UCSD-AML1 (cell line): ENCODE measurements around the gene SEC62.

ENCODE experiments used
- DNase-seq: peaks from one replicate; lab custom pipeline; 2025; ENCODE audit not compliant: unreplicated experiment; lab: John Stamatoyannopoulos, UW

SEC62 gene

GRCh38 chr3:169966951-169967915, 626 bp downstream of the SEC62 start:
- peak; percentile 86 for DNase-seq

DNA sequence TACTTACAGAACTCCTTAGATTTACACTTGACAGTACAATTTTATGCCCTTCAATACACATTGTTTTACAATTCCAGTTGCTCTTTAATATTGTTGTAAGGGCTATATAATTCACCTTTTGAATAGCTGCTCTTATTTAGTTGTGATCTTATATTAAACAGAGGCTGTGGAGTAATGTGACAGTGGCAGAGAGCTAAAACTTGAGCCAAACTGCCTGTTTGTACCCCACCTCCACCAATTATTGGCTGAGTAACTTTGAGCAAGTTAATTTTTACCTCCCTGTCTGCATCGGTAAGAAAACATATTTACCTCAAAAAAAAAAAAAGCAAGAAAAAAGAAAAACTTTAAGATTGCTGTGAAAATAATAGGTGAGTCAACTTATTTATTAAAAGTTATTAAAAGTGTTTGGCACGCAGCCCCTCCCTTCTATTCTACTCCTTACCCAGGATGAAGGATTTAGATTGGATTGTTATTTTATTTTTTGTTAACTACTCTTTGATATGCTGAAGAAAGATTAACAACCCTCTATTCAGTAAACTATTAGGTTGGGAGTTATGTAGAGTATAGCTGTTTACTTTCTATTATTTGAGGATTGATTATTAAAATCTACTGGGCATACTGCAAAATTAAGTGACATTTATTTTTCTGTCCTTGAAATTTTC, 1.7 kb downstream of the SEC62 start:
- no peak for DNase-seq

DNA sequence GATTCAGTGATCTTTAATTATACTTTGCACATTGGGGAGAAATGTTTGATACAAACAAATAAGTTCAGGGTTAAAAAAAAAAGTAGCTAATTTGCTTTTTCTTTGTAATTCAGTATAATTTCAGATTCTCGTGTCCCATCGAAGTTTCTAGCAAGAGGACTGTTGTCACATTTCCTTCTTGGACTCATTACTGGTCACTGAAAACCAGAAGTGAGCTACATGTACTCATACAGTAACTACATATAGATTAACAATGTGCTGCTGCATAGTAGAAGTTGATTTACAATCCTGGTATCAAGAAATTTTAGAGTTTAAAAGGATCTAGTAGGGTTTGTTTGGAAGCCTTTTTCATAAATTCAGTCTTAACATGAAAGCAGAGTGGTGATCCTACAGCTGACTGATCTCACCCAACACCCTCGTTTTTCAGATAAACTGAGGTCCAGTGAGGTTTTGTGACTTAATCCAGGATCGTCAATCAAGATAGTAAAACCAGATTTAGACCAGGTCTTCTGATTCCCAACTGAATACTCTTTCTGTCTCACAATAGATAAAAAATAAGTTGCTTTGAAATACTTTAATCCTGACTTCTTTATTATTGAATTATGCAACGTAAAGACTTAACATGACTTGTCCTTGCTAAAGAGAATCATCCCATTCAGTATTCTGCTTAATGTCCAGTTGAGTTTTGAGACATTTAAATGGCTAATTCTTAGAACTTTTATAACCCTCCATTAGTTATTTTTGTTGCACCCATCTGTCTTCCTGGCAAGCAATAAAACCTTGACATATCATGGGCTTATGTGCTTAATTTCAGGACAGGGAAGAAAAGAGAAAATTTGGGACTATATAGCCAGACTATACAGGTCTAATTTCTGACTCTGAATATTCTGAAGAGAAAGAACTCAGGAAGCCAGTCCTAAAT, 2.8 kb downstream of the SEC62 start:
- no peak for DNase-seq

GRCh38 chr3:169970847-169971246, 4.2 kb downstream of the SEC62 start:
- DNase-seq, result no peak

GRCh38 chr3:169971522-169971921, 4.9 kb downstream of the SEC62 start:
- no peak for DNase-seq

- no peak for DNase-seq
Observed at GRCh38 chr3:169980055-169980454, 13.4 kb downstream of the SEC62 start.

DNA sequence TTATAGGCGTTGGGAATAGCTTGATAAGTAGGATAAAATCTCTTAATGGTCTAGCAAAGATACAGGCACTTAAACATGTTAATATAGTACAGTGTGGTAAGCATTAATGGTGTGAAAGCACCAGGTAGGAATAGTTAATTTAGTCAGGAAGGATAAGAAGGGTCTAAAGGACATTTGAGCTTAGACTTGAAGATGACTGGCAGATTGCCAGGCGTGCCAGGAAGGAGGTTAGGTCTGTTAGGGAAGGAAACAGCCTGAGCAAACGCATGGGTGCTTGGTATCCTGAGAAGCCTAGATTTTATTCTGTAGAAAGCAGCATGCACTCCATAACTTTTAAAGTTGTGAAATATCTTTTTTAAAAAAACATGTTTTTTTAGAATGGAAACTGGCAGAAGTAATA, 17.7 kb downstream of the SEC62 start:
- DNase-seq, result peak; percentile 17

DNA sequence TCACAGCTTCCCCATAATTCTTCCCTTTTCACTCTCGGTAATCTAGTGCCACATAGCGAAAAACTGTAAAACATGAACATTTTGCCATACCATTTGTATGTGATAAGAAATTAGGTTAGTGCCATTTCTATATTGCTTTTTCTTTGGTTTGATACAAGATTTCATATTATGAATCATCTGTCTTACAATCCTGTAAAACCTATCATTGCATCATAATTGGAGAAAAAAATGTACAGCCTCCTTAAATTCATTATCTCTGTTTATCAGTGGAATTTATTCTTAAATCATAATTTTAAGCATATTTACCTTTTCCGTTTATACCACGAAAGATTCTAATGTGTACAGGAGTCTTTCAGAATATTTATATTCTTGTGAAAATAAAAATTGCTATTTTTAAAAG, 23.8 kb downstream of the SEC62 start:
- no peak for DNase-seq

DNA sequence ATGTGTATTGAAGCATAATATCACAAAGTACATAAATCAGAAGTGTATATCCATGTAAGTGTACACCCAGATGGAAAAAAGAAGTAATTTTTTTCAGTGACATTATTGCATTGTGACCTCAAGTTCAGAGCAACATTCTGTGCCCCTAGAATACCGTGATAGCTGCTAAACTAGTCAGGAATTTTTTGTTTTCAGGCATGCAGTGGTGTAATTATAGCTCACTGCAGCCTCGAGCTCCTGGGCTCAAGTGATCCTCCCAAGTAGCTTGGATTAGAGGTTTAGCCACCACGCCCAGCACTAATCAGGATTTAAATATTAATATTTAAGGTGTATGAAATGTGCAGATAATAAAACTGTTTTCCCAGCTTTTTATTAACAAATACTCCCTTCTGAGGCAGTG, 25.5 kb downstream of the SEC62 start:
- no peak for DNase-seq

- DNase-seq, result no peak
Observed at GRCh38 chr3:169992781-169993180, 26.2 kb downstream of the SEC62 start.

- DNase-seq, result no peak
Observed at GRCh38 chr3:169993761-169994160, 27.2 kb downstream of the SEC62 start.

DNA sequence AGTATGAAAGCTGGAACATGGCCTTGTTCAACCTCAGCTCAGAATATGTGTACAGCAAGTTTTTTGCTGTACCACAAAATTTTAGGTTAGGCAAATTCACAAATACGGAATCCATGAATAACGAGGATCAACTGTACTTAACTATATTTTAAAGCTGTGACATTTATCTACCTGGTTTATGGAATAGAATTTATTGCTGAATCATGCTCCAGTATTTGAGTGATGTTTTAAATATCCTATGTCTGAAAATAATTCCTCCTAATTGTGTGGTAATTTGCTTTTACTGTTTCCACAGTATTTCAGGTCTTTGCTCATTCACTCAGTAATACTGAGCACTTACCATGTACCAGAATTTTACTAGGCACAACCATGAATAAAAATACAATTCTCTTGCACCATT, 29.5 kb downstream of the SEC62 start:
- DNase-seq, result no peak

- no peak for DNase-seq
Observed at GRCh38 chr3:169998668-169999131, 32.1 kb downstream of the SEC62 start.

DNA sequence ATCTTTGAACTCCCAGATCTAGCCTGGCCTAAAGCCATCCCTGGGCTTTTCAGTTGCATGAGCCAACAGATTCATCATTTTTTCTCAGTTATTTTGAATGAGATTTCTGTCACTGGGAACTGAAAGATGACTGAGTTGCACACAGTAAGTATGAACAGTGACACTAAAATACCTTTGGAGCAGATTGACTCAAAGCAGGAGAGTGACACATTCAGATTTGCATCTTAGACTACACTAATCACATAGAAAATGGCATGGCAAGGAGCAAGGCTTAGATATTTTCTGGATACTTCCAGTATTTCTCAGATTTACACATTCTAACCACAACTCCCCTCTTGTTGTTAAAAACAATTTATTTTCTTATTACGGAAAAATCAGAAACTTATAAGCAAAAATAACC, 32.8 kb downstream of the SEC62 start:
- DNase-seq, result no peak

DNA sequence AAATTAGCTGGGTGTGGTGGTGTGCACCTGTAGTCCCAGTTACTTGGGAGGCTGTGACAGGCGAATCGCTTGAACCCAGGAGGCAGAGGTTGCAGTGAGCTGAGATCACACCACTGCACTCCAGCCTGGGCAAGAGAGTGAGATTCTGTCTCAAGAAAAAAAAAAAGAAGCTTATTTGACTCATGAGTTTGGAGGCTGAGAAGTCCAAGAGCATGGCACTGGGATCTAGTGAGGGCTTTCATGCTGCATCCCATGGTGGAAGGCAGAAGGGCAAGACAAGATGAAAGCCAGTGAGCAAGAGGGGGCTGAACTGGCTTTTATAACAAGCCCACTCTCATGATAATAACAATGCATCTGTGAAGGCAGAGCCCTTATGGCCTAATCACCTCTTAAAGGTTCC, 33.4 kb downstream of the SEC62 start:
- DNase-seq, result no peak

DNA sequence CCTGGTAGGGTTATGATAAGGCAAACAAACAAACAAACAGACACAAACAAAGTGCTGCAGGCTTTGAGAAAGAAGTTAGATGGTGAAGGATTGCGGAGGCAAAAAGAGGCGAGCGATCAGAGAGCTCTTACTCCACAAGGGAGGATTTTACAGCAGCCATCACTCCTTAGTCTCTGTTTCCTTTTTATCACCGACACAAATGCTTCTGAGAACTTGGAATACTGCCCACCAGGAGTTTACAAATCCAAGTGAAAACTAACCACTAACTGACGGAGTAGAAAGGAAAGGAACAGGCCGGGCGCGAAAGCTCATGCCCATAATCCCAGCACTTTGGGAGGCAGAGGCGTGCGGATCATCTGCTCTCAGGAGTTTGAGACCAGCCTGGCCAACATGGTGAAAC, 35.6 kb downstream of the SEC62 start:
- no peak for DNase-seq

- no peak for DNase-seq
Observed at GRCh38 chr3:170002879-170003278, 36.3 kb downstream of the SEC62 start.

- DNase-seq, result no peak
Observed at GRCh38 chr3:170003881-170004356, 37.3 kb downstream of the SEC62 start.

DNA sequence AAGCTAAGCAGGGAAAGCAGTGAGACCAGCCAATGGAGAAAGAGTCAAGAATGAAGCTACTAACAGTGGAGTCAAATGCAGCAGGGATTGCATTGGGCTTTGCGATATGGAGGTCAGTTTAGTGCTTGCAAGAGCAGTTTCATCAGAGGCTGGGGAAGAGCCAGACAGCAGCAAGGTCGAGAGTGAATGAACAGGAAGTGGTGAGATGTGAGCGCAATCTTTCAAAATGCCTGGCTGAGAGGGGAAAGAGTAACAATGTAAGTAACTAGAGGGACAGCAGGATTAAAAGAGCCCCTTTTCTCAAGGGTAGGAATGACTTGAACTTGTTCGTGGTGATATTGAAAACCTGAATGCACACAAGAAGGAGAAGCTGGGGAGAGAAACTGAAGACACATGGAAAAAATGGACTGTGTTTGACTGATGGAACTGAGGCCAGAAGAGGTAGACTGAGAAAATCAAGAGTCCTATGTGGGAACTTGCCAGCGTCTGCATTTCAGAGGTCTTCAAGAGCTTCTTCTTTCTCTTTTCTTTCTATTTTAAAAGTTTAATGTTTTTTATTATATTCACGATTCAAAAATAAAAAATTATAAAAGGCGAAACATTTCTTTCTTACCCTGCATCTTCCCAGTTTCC, 40.5 kb downstream of the SEC62 start:
- DNase-seq, result peak; percentile 17

DNA sequence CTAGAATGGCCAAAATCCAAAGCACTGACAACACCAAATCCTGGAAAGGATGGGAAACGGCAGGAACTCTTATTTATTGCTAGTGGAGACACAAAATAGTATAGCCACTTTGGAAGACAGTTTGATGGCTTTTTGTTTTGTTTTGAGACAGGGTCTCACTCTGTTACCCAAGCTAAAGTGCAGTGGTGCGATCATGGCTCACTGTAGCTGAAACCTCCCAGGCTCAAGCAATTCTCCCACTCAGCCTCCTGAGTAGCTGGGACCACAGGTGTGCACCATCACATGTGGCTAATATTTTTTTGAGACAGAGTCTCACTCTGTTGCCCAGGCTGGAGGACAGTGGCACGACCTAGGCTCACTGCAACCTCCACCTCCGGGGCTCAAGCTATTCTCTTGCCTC, 43.9 kb downstream of the SEC62 start:
- no peak for DNase-seq
